ENCODE measurements around the gene ANGPTL7.
"Not testable (repeated sequence)": the region's sequence is repeated elsewhere in the genome, so short reads cannot be mapped to it uniquely, and the experiment has no call there.

The ANGPTL7 gene

GRCh38 chr1:11151826-11152612, 37.1 kb upstream of the ANGPTL7 start:
- H4K20me1 ChIP-seq = no peaks in the 10 kb centered on the region
- no peak overlapping the region for H3K9ac ChIP-seq
- H3K27ac ChIP-seq = no peak overlapping the region
- peaks cover 99% of the 10 kb centered on the region for H3K36me3 ChIP-seq
- H3K4me1 ChIP-seq = no peaks in the 10 kb centered on the region
- H3K4me2 ChIP-seq = no peak overlapping the region
- H3K27me3 ChIP-seq = no peaks in the 10 kb centered on the region
- TF ChIP-seq Cebpa-rat (IDR thresholded peaks at IDR 0.05) = no peak
- H3K9me3 ChIP-seq = no peaks in the 10 kb centered on the region
- no peak overlapping the region for H3K4me3 ChIP-seq

- no peak overlapping the region for H3K4me3 ChIP-seq
- no peaks in the 10 kb centered on the region for H4K20me1 ChIP-seq
- H3K4me1 ChIP-seq = peaks cover 2% of the 10 kb centered on the region; the same call in 1 of the 2 replicates
- no peaks in the 10 kb centered on the region for H3K9me3 ChIP-seq
- no peak overlapping the region for H3K9ac ChIP-seq
- no peak overlapping the region for H3K4me2 ChIP-seq
- H3K27ac ChIP-seq = no peak overlapping the region
- TF ChIP-seq Cebpa-rat (IDR thresholded peaks at IDR 0.05) = no peak
- peaks cover 98% of the 10 kb centered on the region for H3K36me3 ChIP-seq
- H3K27me3 ChIP-seq = no peaks in the 10 kb centered on the region
Observed at GRCh38 chr1:11152755-11153154, 36.4 kb upstream of the ANGPTL7 start.

GRCh38 chr1:11153184-11153583, 36.0 kb upstream of the ANGPTL7 start:
- peaks cover 6% of the 10 kb centered on the region; the same call in 1 of the 2 replicates for H3K4me1 ChIP-seq
- no peaks in the 10 kb centered on the region for H3K9me3 ChIP-seq
- H3K4me2 ChIP-seq = no peak overlapping the region
- H3K4me3 ChIP-seq = no peak overlapping the region
- H3K9ac ChIP-seq = no peak overlapping the region
- H3K27me3 ChIP-seq = no peaks in the 10 kb centered on the region
- H3K36me3 ChIP-seq = peaks cover 98% of the 10 kb centered on the region
- TF ChIP-seq Cebpa-rat (IDR thresholded peaks at IDR 0.05) = no peak
- no peak overlapping the region for H3K27ac ChIP-seq
- H4K20me1 ChIP-seq = no peaks in the 10 kb centered on the region

DNA sequence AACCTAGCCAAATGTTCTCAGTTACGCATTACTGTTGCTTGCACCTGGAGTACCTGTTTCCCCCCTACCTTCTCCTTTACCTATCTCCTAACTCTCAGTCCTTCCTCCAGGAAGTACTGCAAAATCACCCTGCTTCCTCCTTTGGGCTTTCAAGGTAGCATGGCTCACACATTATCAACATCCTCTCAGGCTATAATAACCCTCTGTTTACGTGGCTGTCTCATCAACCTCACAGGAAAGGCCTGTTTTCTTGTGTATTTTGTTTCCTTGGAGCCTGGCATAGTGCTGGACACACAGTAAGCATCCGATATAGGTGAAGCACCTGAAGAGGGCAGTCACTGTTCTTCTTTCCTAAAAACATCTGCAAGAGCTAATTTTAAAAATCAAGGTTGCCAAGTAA, 32.7 kb upstream of the ANGPTL7 start:
- Histone ChIP-seq H3K27ac (no peak overlapping the region), H3K36me3 (peaks cover 91% of the 10 kb centered on the region), H3K27me3 (no peaks in the 10 kb centered on the region), H4K20me1 (no peaks in the 10 kb centered on the region), H3K4me2 (no peak overlapping the region), H3K4me3 (no peak overlapping the region), H3K9ac (no peak overlapping the region), H3K9me3 (no peaks in the 10 kb centered on the region), H3K4me1 (peaks cover 9% of the 10 kb centered on the region; the same call in 1 of the 2 replicates)
- TF ChIP-seq Cebpa-rat (IDR thresholded peaks at IDR 0.05) = no peak

GRCh38 chr1:11156963-11157362, 32.2 kb upstream of the ANGPTL7 start:
- no peak overlapping the region for H3K9ac ChIP-seq
- H3K36me3 ChIP-seq = peaks cover 91% of the 10 kb centered on the region
- H3K27me3 ChIP-seq = no peaks in the 10 kb centered on the region
- H4K20me1 ChIP-seq = no peaks in the 10 kb centered on the region
- no peak overlapping the region for H3K4me2 ChIP-seq
- no peak overlapping the region for H3K27ac ChIP-seq
- H3K9me3 ChIP-seq = no peaks in the 10 kb centered on the region
- TF ChIP-seq Cebpa-rat (IDR thresholded peaks at IDR 0.05) = no peak
- no peak overlapping the region for H3K4me3 ChIP-seq
- peaks cover 9% of the 10 kb centered on the region; the same call in 1 of the 2 replicates for H3K4me1 ChIP-seq

- Histone ChIP-seq H3K27me3 (no peaks in the 10 kb centered on the region), H4K20me1 (no peaks in the 10 kb centered on the region), H3K27ac (no peak overlapping the region), H3K9ac (no peak overlapping the region), H3K4me2 (no peak overlapping the region), H3K4me3 (no peak overlapping the region), H3K9me3 (no peaks in the 10 kb centered on the region), H3K36me3 (peaks cover 87% of the 10 kb centered on the region), H3K4me1 (peaks cover 9% of the 10 kb centered on the region; the same call in 1 of the 2 replicates)
- TF ChIP-seq Cebpa-rat (IDR thresholded peaks at IDR 0.05) = no peak
Observed at GRCh38 chr1:11157394-11157793, 31.8 kb upstream of the ANGPTL7 start.

DNA sequence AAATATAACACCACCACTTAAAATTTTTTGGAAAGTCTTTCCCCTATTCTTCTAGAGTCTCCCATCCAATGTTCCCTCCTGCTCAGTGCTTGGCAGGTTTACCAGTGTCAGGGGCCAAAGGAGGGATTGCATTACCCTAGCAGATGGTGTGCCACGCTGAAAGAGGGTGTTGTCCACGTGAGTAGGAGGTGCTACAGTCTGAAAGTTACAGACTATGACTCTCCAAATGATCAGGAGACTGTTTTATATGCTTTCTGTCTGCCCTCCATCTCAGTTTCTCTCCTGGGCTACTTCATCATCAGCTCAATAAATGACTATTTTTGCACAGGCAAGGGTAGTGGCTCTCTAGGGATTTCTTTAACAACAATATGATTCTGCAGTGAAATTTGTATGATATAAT, 31.3 kb upstream of the ANGPTL7 start:
- Histone ChIP-seq H3K9me3 (no peaks in the 10 kb centered on the region), H4K20me1 (no peaks in the 10 kb centered on the region), H3K27ac (no peak overlapping the region), H3K36me3 (peaks cover 82% of the 10 kb centered on the region), H3K27me3 (no peaks in the 10 kb centered on the region), H3K4me3 (no peak overlapping the region), H3K4me2 (peak overlapping the region; percentile 7; the same call in 1 of the 2 replicates), H3K9ac (0 out of 2 replicates have a peak overlapping the region, but pooled peaks have one; percentile 29), H3K4me1 (peaks cover 9% of the 10 kb centered on the region; the same call in 1 of the 2 replicates)
- TF ChIP-seq Cebpa-rat (IDR thresholded peaks at IDR 0.05) = no peak

DNA sequence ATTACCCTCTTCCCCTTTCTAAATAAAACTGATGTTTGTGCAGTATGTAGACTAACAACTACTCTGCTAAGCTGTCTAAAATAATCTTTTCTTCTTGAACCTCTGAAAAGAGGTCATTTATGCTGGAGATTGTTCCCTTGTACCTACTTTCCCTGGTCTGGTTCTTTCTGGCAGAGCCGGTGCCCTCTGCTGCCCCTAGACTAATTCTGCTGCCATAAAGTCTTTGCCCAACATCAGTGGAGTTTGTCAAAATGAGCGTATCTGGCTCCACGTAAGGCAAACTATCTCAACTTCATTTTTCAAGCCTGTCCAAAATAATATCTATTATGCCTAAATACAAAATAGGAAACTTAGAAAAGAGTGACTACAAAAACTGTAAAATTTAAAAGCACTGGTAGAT, 30.9 kb upstream of the ANGPTL7 start:
- Histone ChIP-seq H3K4me3 (no peak overlapping the region), H3K36me3 (peaks cover 78% of the 10 kb centered on the region), H3K9me3 (no peaks in the 10 kb centered on the region), H3K9ac (0 out of 2 replicates have a peak overlapping the region, but pooled peaks have one; percentile 29), H3K27ac (no peak overlapping the region), H3K4me1 (peaks cover 9% of the 10 kb centered on the region; the same call in 1 of the 2 replicates), H4K20me1 (no peaks in the 10 kb centered on the region), H3K4me2 (peak overlapping the region; percentile 7; the same call in 1 of the 2 replicates), H3K27me3 (no peaks in the 10 kb centered on the region)
- TF ChIP-seq Cebpa-rat (IDR thresholded peaks at IDR 0.05) = no peak

DNA sequence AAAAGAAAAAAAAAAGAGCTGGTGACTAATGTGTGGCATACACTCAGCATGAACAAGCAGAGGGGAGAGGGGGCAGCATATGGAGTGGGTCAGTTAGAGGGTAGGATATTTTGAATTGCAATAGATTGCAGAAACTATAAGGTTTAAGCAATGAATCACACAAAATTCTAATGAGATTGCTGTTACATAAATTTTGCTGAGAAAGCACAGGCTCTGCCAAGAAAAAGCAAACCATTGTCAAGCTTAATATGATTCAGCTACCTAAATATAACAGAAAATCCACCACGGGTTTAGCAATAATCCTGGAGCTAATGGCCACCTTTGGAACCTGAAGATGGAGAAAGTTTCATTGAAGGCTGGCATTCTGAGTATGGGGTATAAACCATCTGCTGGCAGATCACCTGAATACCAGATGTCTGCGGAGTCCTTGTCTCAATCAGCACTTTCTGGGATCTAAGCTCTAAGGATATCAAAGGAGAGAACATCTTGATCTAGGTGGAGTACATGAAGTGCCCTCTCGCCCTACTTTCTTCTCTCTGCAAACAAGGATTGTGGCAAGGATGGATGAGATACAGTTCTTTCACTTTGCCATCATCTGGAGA, 30.3 kb upstream of the ANGPTL7 start:
- TF ChIP-seq Cebpa-rat (IDR thresholded peaks at IDR 0.05) = no peak
- Histone ChIP-seq H3K9me3 (no peaks in the 10 kb centered on the region), H3K4me3 (no peak overlapping the region), H3K27ac (no peak overlapping the region), H3K27me3 (no peaks in the 10 kb centered on the region), H4K20me1 (no peaks in the 10 kb centered on the region), H3K4me1 (peaks cover 9% of the 10 kb centered on the region; the same call in 1 of the 2 replicates), H3K9ac (no peak overlapping the region), H3K4me2 (no peak overlapping the region), H3K36me3 (peaks cover 72% of the 10 kb centered on the region)

DNA sequence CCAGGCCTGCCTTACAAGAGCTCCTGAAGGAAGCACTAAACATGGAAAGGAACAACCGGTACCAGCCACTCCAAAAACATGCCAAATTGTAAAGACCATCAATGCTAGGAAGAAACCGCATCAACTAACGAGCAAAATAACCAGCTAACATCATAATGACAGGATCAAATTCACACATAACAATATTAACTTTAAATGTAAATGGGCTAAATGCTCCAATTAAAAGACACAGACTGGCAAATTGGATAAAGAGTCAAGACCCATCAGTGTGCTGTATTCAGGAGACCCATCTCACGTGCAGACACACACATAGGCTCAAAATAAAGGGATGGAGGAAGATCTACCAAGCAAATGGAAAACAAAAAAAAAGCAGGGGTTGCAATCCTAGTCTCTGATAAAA, 26.4 kb upstream of the ANGPTL7 start:
- not testable (repeated sequence) for H3K4me3 ChIP-seq, H3K27ac ChIP-seq, H3K9ac ChIP-seq, H4K20me1 ChIP-seq, H3K27me3 ChIP-seq, H3K4me2 ChIP-seq, H3K4me1 ChIP-seq, H3K9me3 ChIP-seq
- H3K36me3 ChIP-seq = peaks cover 48% of the 10 kb centered on the region

GRCh38 chr1:11166744-11167143, 22.4 kb upstream of the ANGPTL7 start:
- H3K4me1 ChIP-seq, H3K4me3 ChIP-seq, H3K9ac ChIP-seq, H3K27ac ChIP-seq, H3K27me3 ChIP-seq, H3K9me3 ChIP-seq, H3K4me2 ChIP-seq: not testable (repeated sequence)
- Histone ChIP-seq H4K20me1 (peaks cover 14% of the 10 kb centered on the region; the same call in 1 of the 2 replicates), H3K36me3 (peaks cover 35% of the 10 kb centered on the region)
